Measurements from ENCODE around the gene KRTAP4-12.
"Not testable (repeated sequence)": the region's sequence is repeated elsewhere in the genome, so short reads cannot be mapped to it uniquely, and the experiment has no call there.

Gene KRTAP4-12

DNA sequence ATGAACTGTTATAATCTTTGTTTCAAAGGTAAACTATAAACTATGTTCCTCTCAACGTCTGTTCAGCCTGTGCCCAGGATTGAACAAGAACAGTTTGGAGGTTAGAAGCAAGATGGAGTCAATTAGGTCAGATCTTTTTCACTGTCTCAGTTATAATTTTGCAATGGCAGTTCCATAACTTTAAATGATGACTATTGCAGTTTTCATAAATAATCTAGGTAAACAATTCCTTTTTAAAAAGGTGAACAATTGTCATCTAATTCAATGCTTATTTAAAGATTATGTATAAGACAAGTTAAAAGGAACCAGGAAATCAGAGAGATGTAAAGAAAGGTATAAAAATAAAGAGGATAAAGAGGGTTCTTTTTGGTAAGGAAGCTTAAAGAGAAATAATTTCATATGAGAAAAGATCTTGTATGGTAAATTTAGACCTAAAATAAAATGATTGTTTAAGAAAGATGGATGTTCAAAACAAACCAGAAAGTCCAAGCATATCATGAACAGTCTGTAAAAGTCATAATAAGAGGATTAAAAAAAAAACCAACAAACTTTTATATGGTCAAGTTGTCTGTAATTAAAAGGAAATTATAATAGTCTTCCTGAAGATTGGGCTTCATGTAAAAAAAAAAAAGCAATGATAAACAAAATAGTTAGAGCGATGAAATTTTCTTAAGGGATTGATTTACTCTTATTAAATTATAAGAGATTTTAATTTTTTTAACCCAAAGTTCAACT is 12.7 kb downstream of the KRTAP4-12 start:
- Histone ChIP-seq H3K36me3 (ENCODE audit: control insufficient read depth in 1 of 2, insufficient read depth in 2 of 2, low read length in 2 of 2) (no peaks in the 10 kb centered on the region), H3K4me3 (ENCODE audit: low read depth in 1 of 2, low read length in 2 of 2) (no peak overlapping the region), H3K9me3 (ENCODE audit: control insufficient read depth in 1 of 2, low read length in 2 of 2) (no peaks in the 10 kb centered on the region), H3K4me1 (ENCODE audit: control insufficient read depth in 1 of 2, insufficient read depth in 2 of 2, low read length in 2 of 2) (no peaks in the 10 kb centered on the region), H3K9ac (ENCODE audit: low read depth in 1 of 2, low read length in 2 of 2) (no peak overlapping the region), H3K27me3 (ENCODE audit: control insufficient read depth in 1 of 2, insufficient read depth in 2 of 2, low read length in 2 of 2) (peaks cover 0 to 8% of the 10 kb centered on the region in 2 donors), H3K27ac (ENCODE audit: low read depth, low read length) (no peak overlapping the region)

- H3K27ac ChIP-seq (ENCODE audit: low read depth, low read length); H3K27me3 ChIP-seq (ENCODE audit: control insufficient read depth in 1 of 2, insufficient read depth in 2 of 2, low read length in 2 of 2): not testable (repeated sequence)
These were observed 15.1 kb downstream of the KRTAP4-12 start for GRCh38 chr17:41108728-41109386.

GRCh38 chr17:41107941-41108450 is 16.0 kb downstream of the KRTAP4-12 start:
- Histone ChIP-seq H3K36me3 (ENCODE audit: control insufficient read depth in 1 of 2, insufficient read depth in 2 of 2, low read length in 2 of 2) (no peaks in the 10 kb centered on the region), H3K27me3 (ENCODE audit: control insufficient read depth in 1 of 2, insufficient read depth in 2 of 2, low read length in 2 of 2) (no peaks in the 10 kb centered on the region), H3K4me3 (ENCODE audit: low read depth in 1 of 2, low read length in 2 of 2) (no peak overlapping the region), H3K27ac (ENCODE audit: low read depth, low read length) (no peak overlapping the region), H3K9me3 (ENCODE audit: control insufficient read depth in 1 of 2, low read length in 2 of 2) (no peaks in the 10 kb centered on the region), H3K4me1 (ENCODE audit: control insufficient read depth in 1 of 2, insufficient read depth in 2 of 2, low read length in 2 of 2) (no peaks in the 10 kb centered on the region), H3K9ac (ENCODE audit: low read depth in 1 of 2, low read length in 2 of 2) (no peak overlapping the region)

More at GRCh38 chr17:41108728-41109386, 15.1 kb downstream of the KRTAP4-12 start:
- not testable (repeated sequence) for H3K4me1 ChIP-seq (ENCODE audit: control insufficient read depth in 1 of 2, insufficient read depth in 2 of 2, low read length in 2 of 2); H3K9me3 ChIP-seq (ENCODE audit: control insufficient read depth in 1 of 2, low read length in 2 of 2); H3K9ac ChIP-seq (ENCODE audit: low read depth in 1 of 2, low read length in 2 of 2); H3K4me3 ChIP-seq (ENCODE audit: low read depth in 1 of 2, low read length in 2 of 2); H3K36me3 ChIP-seq (ENCODE audit: control insufficient read depth in 1 of 2, insufficient read depth in 2 of 2, low read length in 2 of 2)

DNA sequence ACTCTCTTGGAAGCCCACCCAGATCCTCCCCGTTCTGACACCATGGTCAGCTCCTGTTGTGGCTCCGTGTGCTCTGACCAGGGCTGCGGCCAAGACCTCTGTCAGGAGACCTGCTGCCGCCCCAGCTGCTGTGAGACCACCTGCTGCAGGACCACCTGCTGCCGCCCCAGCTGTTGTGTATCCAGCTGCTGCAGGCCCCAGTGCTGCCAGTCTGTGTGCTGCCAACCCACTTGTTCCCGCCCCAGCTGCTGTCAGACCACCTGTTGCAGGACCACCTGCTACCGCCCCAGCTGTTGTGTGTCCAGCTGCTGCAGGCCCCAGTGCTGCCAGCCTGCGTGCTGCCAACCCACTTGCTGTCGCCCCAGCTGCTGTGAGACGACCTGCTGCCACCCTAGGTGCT is 18.6 kb downstream of the KRTAP4-12 start, which contains the start of gene KRTAP4-9:
KRTAP4-9 (plus strand) TSS at position 43 of the 400 bp plus-strand sequence; CDS start at position 43, 0 bp downstream.
- H3K4me3 ChIP-seq (ENCODE audit: low read depth in 1 of 2, low read length in 2 of 2); H3K9me3 ChIP-seq (ENCODE audit: control insufficient read depth in 1 of 2, low read length in 2 of 2); H3K36me3 ChIP-seq (ENCODE audit: control insufficient read depth in 1 of 2, insufficient read depth in 2 of 2, low read length in 2 of 2); H3K9ac ChIP-seq (ENCODE audit: low read depth in 1 of 2, low read length in 2 of 2); H3K4me1 ChIP-seq (ENCODE audit: control insufficient read depth in 1 of 2, insufficient read depth in 2 of 2, low read length in 2 of 2); H3K27me3 ChIP-seq (ENCODE audit: control insufficient read depth in 1 of 2, insufficient read depth in 2 of 2, low read length in 2 of 2); H3K27ac ChIP-seq (ENCODE audit: low read depth, low read length): not testable (repeated sequence)

- not testable (repeated sequence) for H3K27ac ChIP-seq (ENCODE audit: low read depth, low read length); H3K4me3 ChIP-seq (ENCODE audit: low read depth in 1 of 2, low read length in 2 of 2); H3K9me3 ChIP-seq (ENCODE audit: control insufficient read depth in 1 of 2, low read length in 2 of 2); H3K4me1 ChIP-seq (ENCODE audit: control insufficient read depth in 1 of 2, insufficient read depth in 2 of 2, low read length in 2 of 2); H3K36me3 ChIP-seq (ENCODE audit: control insufficient read depth in 1 of 2, insufficient read depth in 2 of 2, low read length in 2 of 2); H3K27me3 ChIP-seq (ENCODE audit: control insufficient read depth in 1 of 2, insufficient read depth in 2 of 2, low read length in 2 of 2); H3K9ac ChIP-seq (ENCODE audit: low read depth in 1 of 2, low read length in 2 of 2)
These were observed 19.5 kb downstream of the KRTAP4-12 start for GRCh38 chr17:41104386-41105038.

- H3K9ac ChIP-seq (ENCODE audit: low read depth in 1 of 2, low read length in 2 of 2): no peak overlapping the region
- H3K4me3 ChIP-seq (ENCODE audit: low read depth in 1 of 2, low read length in 2 of 2): no peak overlapping the region
- no peaks in the 10 kb centered on the region for H3K27me3 ChIP-seq (ENCODE audit: control insufficient read depth in 1 of 2, insufficient read depth in 2 of 2, low read length in 2 of 2)
- no peaks in the 10 kb centered on the region for H3K4me1 ChIP-seq (ENCODE audit: control insufficient read depth in 1 of 2, insufficient read depth in 2 of 2, low read length in 2 of 2)
- no peaks in the 10 kb centered on the region for H3K36me3 ChIP-seq (ENCODE audit: control insufficient read depth in 1 of 2, insufficient read depth in 2 of 2, low read length in 2 of 2)
- no peak overlapping the region for H3K27ac ChIP-seq (ENCODE audit: low read depth, low read length)
- H3K9me3 ChIP-seq (ENCODE audit: control insufficient read depth in 1 of 2, low read length in 2 of 2): no peaks in the 10 kb centered on the region
These were observed 20.1 kb downstream of the KRTAP4-12 start for GRCh38 chr17:41103896-41104295.

GRCh38 chr17:41101586-41102259 is 22.3 kb downstream of the KRTAP4-12 start, which contains the start of gene KRTAP4-16:
Gene KRTAP4-16 (minus strand): TSS chr17:41102209. CDS start chr17:41102209, 0 bp downstream.
- H3K27ac ChIP-seq (ENCODE audit: low read depth, low read length): no peak within 1 kb of the TSS
- H3K9me3 ChIP-seq (ENCODE audit: control insufficient read depth in 1 of 2, low read length in 2 of 2): no peaks in the 10 kb centered on the region
- no peak within 1 kb of the TSS for H3K9ac ChIP-seq (ENCODE audit: low read depth in 1 of 2, low read length in 2 of 2)
- no peaks in the 10 kb centered on the region for H3K36me3 ChIP-seq (ENCODE audit: control insufficient read depth in 1 of 2, insufficient read depth in 2 of 2, low read length in 2 of 2)
- H3K27me3 ChIP-seq (ENCODE audit: control insufficient read depth in 1 of 2, insufficient read depth in 2 of 2, low read length in 2 of 2): no peaks in the 10 kb centered on the region
- no peaks in the 10 kb centered on the region for H3K4me1 ChIP-seq (ENCODE audit: control insufficient read depth in 1 of 2, insufficient read depth in 2 of 2, low read length in 2 of 2)
- no peak within 1 kb of the TSS for H3K4me3 ChIP-seq (ENCODE audit: low read depth in 1 of 2, low read length in 2 of 2)

GRCh38 chr17:41099682-41100480 is 24.1 kb downstream of the KRTAP4-12 start:
- H3K9me3 ChIP-seq (ENCODE audit: control insufficient read depth in 1 of 2, low read length in 2 of 2); H3K27me3 ChIP-seq (ENCODE audit: control insufficient read depth in 1 of 2, insufficient read depth in 2 of 2, low read length in 2 of 2); H3K4me3 ChIP-seq (ENCODE audit: low read depth in 1 of 2, low read length in 2 of 2); H3K36me3 ChIP-seq (ENCODE audit: control insufficient read depth in 1 of 2, insufficient read depth in 2 of 2, low read length in 2 of 2); H3K9ac ChIP-seq (ENCODE audit: low read depth in 1 of 2, low read length in 2 of 2); H3K4me1 ChIP-seq (ENCODE audit: control insufficient read depth in 1 of 2, insufficient read depth in 2 of 2, low read length in 2 of 2); H3K27ac ChIP-seq (ENCODE audit: low read depth, low read length): not testable (repeated sequence)

GRCh38 chr17:41098481-41098880 is 25.5 kb downstream of the KRTAP4-12 start:
- Histone ChIP-seq H3K36me3 (ENCODE audit: control insufficient read depth in 1 of 2, insufficient read depth in 2 of 2, low read length in 2 of 2) (no peaks in the 10 kb centered on the region), H3K9me3 (ENCODE audit: control insufficient read depth in 1 of 2, low read length in 2 of 2) (no peaks in the 10 kb centered on the region), H3K4me1 (ENCODE audit: control insufficient read depth in 1 of 2, insufficient read depth in 2 of 2, low read length in 2 of 2) (no peaks in the 10 kb centered on the region), H3K9ac (ENCODE audit: low read depth in 1 of 2, low read length in 2 of 2) (no peak overlapping the region), H3K27me3 (ENCODE audit: control insufficient read depth in 1 of 2, insufficient read depth in 2 of 2, low read length in 2 of 2) (no peaks in the 10 kb centered on the region), H3K4me3 (ENCODE audit: low read depth in 1 of 2, low read length in 2 of 2) (no peak overlapping the region), H3K27ac (ENCODE audit: low read depth, low read length) (no peak overlapping the region)
